OCI-LY7 (cell line): ENCODE measurements around the gene FSTL1. TPM values are rescaled to one million over a fixed set of nuclear protein-coding genes. Genes with fewer than 3 reads are reported as not detected.

Experiments
- BruUV-seq: library from RNA; stranded (reverse); fragments of 400-500 nt; replicated peaks from 2 replicates; lab custom pipeline; 2021; lab: Mats Ljungman, UMichigan
- CTCF ChIA-PET: fragments of 300-600 bp; sonication (Branson Sonifier 250); formaldehyde crosslinking; loops from one replicate; lab custom pipeline; 2022; ENCODE audit warnings: antibody characterized with exemption; ENCODE audit not compliant: unreplicated experiment; lab: Charles Lee
- POLR2A ChIA-PET: fragments of 300-600 bp; sonication (Branson Sonifier 250); formaldehyde crosslinking; loops from one replicate; lab custom pipeline; 2022; ENCODE audit warnings: antibody characterized with exemption; lab: Charles Lee
- DNase-seq: peaks from one replicate; pipeline ENCODE4 v3.0.0-alpha.2; 2015; ENCODE audit warnings: low spot score
- H2AFZ ChIP-seq: fragments of 200-600 bp; sonication (generic), shearing (Covaris generic); 2 replicates; pipeline ENCODE4 v1.6.1; 2014; ENCODE audit warnings: mild to moderate bottlenecking, antibody characterized with exemption, low read length, moderate library complexity
- H3K27ac ChIP-seq: fragments of 200-600 bp; sonication (generic); 2 replicates; pipeline ENCODE4 v1.5.1; 2014; ENCODE audit warnings: mixed run types, low read depth, mild to moderate bottlenecking, moderate library complexity, low read length, inconsistent platforms; ENCODE audit not compliant: poor library complexity, severe bottlenecking
- H3K36me3 ChIP-seq: fragments of 200-600 bp; sonication (generic); 2 replicates; pipeline ENCODE4 v1.6.1; 2014; ENCODE audit warnings: mild to moderate bottlenecking, antibody characterized with exemption, low read length, moderate library complexity, mixed read lengths; ENCODE audit not compliant: insufficient read depth
- H3K4me1 ChIP-seq: fragments of 200-600 bp; sonication (generic); 2 replicates; pipeline ENCODE4 v1.5.1; 2014; ENCODE audit warnings: mild to moderate bottlenecking, low read length; ENCODE audit not compliant: insufficient read depth, poor library complexity, severe bottlenecking
- H3K4me2 ChIP-seq: fragments of 200-600 bp; sonication (generic); 2 replicates; pipeline ENCODE4 v1.6.1; 2014; ENCODE audit warnings: mild to moderate bottlenecking, low read length
- H3K4me3 ChIP-seq: fragments of 200-600 bp; sonication (generic); 2 replicates; pipeline ENCODE4 v1.5.1; 2014; ENCODE audit warnings: mild to moderate bottlenecking, low read depth, low read length; ENCODE audit not compliant: poor library complexity, severe bottlenecking
- H3K79me2 ChIP-seq: fragments of 200-600 bp; sonication (generic); 2 replicates; pipeline ENCODE4 v1.6.1; 2016; ENCODE audit warnings: low read depth, mild to moderate bottlenecking, low read length, moderate library complexity, mixed read lengths; ENCODE audit not compliant: insufficient read depth
- H3K9me2 ChIP-seq: fragments of 200-600 bp; sonication (generic); 2 replicates; pipeline ENCODE4 v1.6.1; 2016; ENCODE audit warnings: mild to moderate bottlenecking, low read length, mixed read lengths; ENCODE audit not compliant: insufficient read depth
- H3K9me3 ChIP-seq: fragments of 200-600 bp; sonication (generic); 2 replicates; pipeline ENCODE4 v1.6.1; 2014; ENCODE audit warnings: mild to moderate bottlenecking, mixed run types, low read length, mixed read lengths
- H4K20me1 ChIP-seq: fragments of 200-600 bp; sonication (generic); 2 replicates; pipeline ENCODE4 v1.6.1; 2014; ENCODE audit warnings: mild to moderate bottlenecking, antibody characterized with exemption, low read length, moderate library complexity, mixed read lengths; ENCODE audit not compliant: insufficient read depth
- CTCF ChIP-seq: fragments of 200-600 bp; sonication (generic); conservative IDR thresholded peaks from 2 replicates; pipeline ENCODE4 v1.5.1; 2014; ENCODE audit warnings: mild to moderate bottlenecking, antibody characterized with exemption, low read length, moderate library complexity, mixed read lengths
- EZH2phosphoT487 ChIP-seq: fragments of 200-600 bp; sonication (generic); IDR thresholded peaks from 2 replicates; pipeline ENCODE4 v1.6.1; 2018; ENCODE audit warnings: low read depth, borderline replicate concordance, mild to moderate bottlenecking, mixed run types, antibody characterized with exemption, low read length, moderate library complexity, mixed read lengths
- intact Hi-C: fragments of 100-400 bp; cut with micrococcal nuclease; formaldehyde crosslinking; loops from one replicate; pipeline ENCODE4 v1.10.0; 2022; ENCODE audit not compliant: unreplicated experiment
- total RNA-seq, 2 experiments: library from RNA; depleted of rRNA in 1 of 2; stranded (reverse); fragments of >200 nt in 1 of 2; shearing (Covaris generic) in 1 of 2; gene quantifications; 2 replicates each; pipeline ENCODE4 v1.2.3, GENCODE V29; 2014 to 2022

Gene FSTL1
- total RNA-seq, 2 experiments from 2014 or later = 0.09 to 0.74 TPM

- no peak overlapping the region for H2AFZ ChIP-seq
- POLR2A ChIA-PET = no interaction called here
- BruUV-seq = no TSS peak
These were observed 18.6 kb upstream of the FSTL1 start for GRCh38 chr3:120469440-120469839.

GRCh38 chr3:120468635-120469295 is 18.0 kb upstream of the FSTL1 start:
- Histone ChIP-seq H3K27ac (no peak overlapping the region), H3K4me1 (no peaks in the 10 kb centered on the region), H3K9me3 (no peaks in the 10 kb centered on the region), H3K4me2 (no peak overlapping the region), H4K20me1 (no peaks in the 10 kb centered on the region), H3K36me3 (no peaks in the 10 kb centered on the region), H3K4me3 (no peak overlapping the region), H3K9me2 (no peaks in the 10 kb centered on the region), H2AFZ (no peak overlapping the region), H3K79me2 (no peaks in the 10 kb centered on the region)
- POLR2A ChIA-PET = interaction anchor here (0.6 kb wide), 1 partner anchor 274 kb away, joined by 3 read pairs; the partner anchor contains the start of genes GTF2E1 and RABL3
- no TSS peak for BruUV-seq
- intact Hi-C loops = no loop called here
- CTCF ChIA-PET = no interaction called here
- DNase-seq = no peak
- TF ChIP-seq CTCF = no peak
- TF ChIP-seq EZH2phosphoT487 = no peak

More at GRCh38 chr3:120469440-120469839, 18.6 kb upstream of the FSTL1 start:
- Histone ChIP-seq H3K9me3 (no peaks in the 10 kb centered on the region), H4K20me1 (no peaks in the 10 kb centered on the region), H3K4me1 (no peaks in the 10 kb centered on the region), H3K9me2 (no peaks in the 10 kb centered on the region), H3K79me2 (no peaks in the 10 kb centered on the region), H3K4me3 (no peak overlapping the region), H3K4me2 (no peak overlapping the region), H3K36me3 (no peaks in the 10 kb centered on the region), H3K27ac (no peak overlapping the region)
- DNase-seq = no peak
- intact Hi-C loops = no loop called here
- CTCF ChIA-PET = no interaction called here
- TF ChIP-seq CTCF (no peak), EZH2phosphoT487 (no peak)

DNA sequence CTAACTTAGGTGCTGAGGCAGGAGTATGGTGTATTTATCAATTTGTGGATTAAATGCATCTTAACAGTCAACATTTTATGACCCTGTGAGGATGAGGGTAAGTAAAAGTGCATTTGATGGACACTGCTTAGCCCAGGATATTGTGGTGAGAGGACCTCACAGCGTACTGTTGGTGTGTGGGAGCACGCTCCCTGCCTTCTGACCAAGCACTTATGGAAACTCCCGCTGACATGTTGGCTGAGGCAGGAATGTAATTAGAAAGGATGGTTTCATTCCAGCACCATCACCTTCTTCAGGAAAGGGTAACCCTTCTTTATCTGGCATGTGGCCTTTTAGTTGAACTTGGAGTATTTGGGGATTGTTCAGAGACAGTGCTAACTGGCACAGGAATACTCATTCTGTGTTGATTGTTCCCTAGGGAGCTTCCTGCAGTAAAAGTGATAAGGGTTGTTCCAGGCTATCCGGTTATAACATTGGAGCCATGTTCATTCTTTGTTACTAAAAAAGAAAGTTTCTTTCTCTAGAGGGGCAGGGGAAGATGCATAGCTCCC is 11.7 kb upstream of the FSTL1 start:
- Histone ChIP-seq H3K4me1 (no peaks in the 10 kb centered on the region), H2AFZ (no peak overlapping the region)

More for the DNA sequence above, 11.7 kb upstream of the FSTL1 start:
- DNase-seq = no peak
- intact Hi-C loops = no loop called here
- H3K4me3 ChIP-seq = no peak overlapping the region
- H3K36me3 ChIP-seq = no peaks in the 10 kb centered on the region
- no peaks in the 10 kb centered on the region for H3K9me2 ChIP-seq
- no peaks in the 10 kb centered on the region for H3K79me2 ChIP-seq
- BruUV-seq = no TSS peak
- POLR2A ChIA-PET = no interaction called here
- no peak overlapping the region for H3K27ac ChIP-seq
- no peaks in the 10 kb centered on the region for H3K9me3 ChIP-seq
- TF ChIP-seq CTCF (no peak), EZH2phosphoT487 (no peak)
- no peaks in the 10 kb centered on the region for H4K20me1 ChIP-seq
- CTCF ChIA-PET = no interaction called here
- no peak overlapping the region for H3K4me2 ChIP-seq
